CD1c-positive myeloid dendritic cell (primary cell): ENCODE results near the gene ZDHHC14.

Experiments used
- DNase-seq: peaks from one replicate; pipeline ENCODE4 v3.0.0-alpha.2; 2016; ENCODE audit errors: extremely low spot score

ZDHHC14 gene

GRCh38 chr6:157533048-157533871 lies 152.3 kb downstream of the ZDHHC14 start:
- DNase-seq = no peak

- DNase-seq = no peak
These were observed 153.3 kb downstream of the ZDHHC14 start for GRCh38 chr6:157534134-157534871.

- no peak for DNase-seq
These were observed 154.0 kb downstream of the ZDHHC14 start for GRCh38 chr6:157534977-157535339.

- DNase-seq = peak; percentile 80
These were observed 154.6 kb downstream of the ZDHHC14 start for GRCh38 chr6:157535340-157536222.

- no peak for DNase-seq
These were observed 155.2 kb downstream of the ZDHHC14 start for GRCh38 chr6:157536223-157536545.

- no peak for DNase-seq
These were observed 156.6 kb downstream of the ZDHHC14 start for GRCh38 chr6:157537556-157537955.

GRCh38 chr6:157538168-157538567 lies 157.2 kb downstream of the ZDHHC14 start:
- DNase-seq = peak; percentile 11

- DNase-seq = no peak
These were observed 157.7 kb downstream of the ZDHHC14 start for GRCh38 chr6:157538698-157539097.

GRCh38 chr6:157539421-157539822 lies 158.4 kb downstream of the ZDHHC14 start:
- DNase-seq = peak; percentile 52

GRCh38 chr6:157539900-157540752 lies 159.1 kb downstream of the ZDHHC14 start:
- DNase-seq = no peak

- DNase-seq = no peak
These were observed 160.8 kb downstream of the ZDHHC14 start for GRCh38 chr6:157541618-157542413.

GRCh38 chr6:157542414-157543160 lies 161.6 kb downstream of the ZDHHC14 start:
- DNase-seq = no peak

GRCh38 chr6:157546321-157546720 lies 165.3 kb downstream of the ZDHHC14 start:
- DNase-seq = no peak

- no peak for DNase-seq
These were observed 166.1 kb downstream of the ZDHHC14 start for GRCh38 chr6:157547112-157547511.

GRCh38 chr6:157548635-157549467 lies 167.9 kb downstream of the ZDHHC14 start:
- DNase-seq = peak; percentile 79

- no peak for DNase-seq
These were observed 168.4 kb downstream of the ZDHHC14 start for GRCh38 chr6:157549468-157549745.

GRCh38 chr6:157550114-157550989 lies 169.4 kb downstream of the ZDHHC14 start:
- DNase-seq = no peak
